NCI-H510A treated with DMSO at 0.1 percent for 48 hours (cell line): ENCODE results near the gene MRGPRE.

ENCODE experiments used
- DNase-seq: peaks from one replicate; lab custom pipeline; 2025; lab: John Stamatoyannopoulos, UW

Gene MRGPRE

DNA sequence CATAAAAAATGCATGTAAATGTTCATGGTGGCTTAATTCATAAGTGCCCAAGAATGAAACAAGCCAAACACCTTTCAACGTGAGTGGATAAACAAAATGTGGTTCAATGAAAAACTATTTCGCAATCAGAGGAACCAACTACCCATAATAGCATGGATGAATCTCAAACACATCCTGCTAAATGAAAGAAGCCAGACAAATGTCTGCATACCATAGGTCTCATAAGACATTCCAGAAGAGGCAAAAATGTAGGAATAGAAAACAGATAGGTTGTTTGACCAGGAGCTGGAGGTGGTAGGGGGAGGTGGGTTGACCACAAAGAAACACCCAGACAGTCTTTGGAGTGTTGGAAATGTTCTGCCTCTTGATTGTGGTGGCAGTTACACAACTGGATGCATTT lies 53.9 kb downstream of the MRGPRE start:
- no peak for DNase-seq

DNA sequence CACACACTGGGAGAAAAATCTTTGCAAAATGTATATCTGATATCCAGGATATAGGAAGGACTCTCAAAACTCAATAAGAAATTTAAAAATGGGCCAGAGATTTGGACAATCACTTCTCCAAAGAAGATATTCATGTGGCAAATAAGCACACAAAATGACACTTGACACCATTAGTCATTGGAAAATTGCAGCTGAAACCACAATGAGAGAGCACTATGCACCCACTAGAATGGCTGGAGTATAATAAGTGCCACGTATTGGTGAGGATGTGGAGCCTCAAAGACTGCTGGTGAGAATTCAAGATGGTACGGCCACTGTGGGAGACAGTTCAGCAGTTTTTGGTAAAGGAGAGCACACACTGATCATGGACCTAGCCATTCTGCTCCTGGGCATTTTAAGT lies 54.3 kb downstream of the MRGPRE start:
- DNase-seq: no peak
